Activated T-cell treated with anti-CD3 and anti-CD28 coated beads, Interleukin-2, amount 50 U/mL, for 4 hours (primary cell): ENCODE measurements around the gene SFTPA2. TPM values are rescaled to one million over a fixed set of nuclear protein-coding genes. Genes with fewer than 3 reads are reported as not detected.
"Not testable (repeated sequence)": the region's sequence is repeated elsewhere in the genome, so short reads cannot be mapped to it uniquely, and the experiment has no call there.

ENCODE experiments used
- ATAC-seq, 2 donors: fragments of 200-7000 bp; cut with Tn5 transposase; one replicate each; pipeline ENCODE4 v1.10.0; 2021
- DNase-seq: peaks from one replicate; pipeline ENCODE4 v3.0.0-alpha.2; 2020
- H3K27me3 Mint-ChIP-seq: one replicate; pipeline ENCODE4 v1.8.0; 2021; ENCODE audit warnings: low read depth, mixed read lengths
- H3K36me3 Mint-ChIP-seq: one replicate; pipeline ENCODE4 v1.8.0; 2022; ENCODE audit warnings: mixed read lengths; ENCODE audit not compliant: insufficient read depth
- H3K4me1 Mint-ChIP-seq: one replicate; pipeline ENCODE4 v1.8.0; 2021; ENCODE audit warnings: low read depth, mixed read lengths
- H3K4me3 Mint-ChIP-seq: one replicate; pipeline ENCODE4 v1.8.0; 2021; ENCODE audit warnings: mild to moderate bottlenecking, moderate library complexity, mixed read lengths
- H3K9me3 Mint-ChIP-seq: one replicate; pipeline ENCODE4 v1.8.0; 2021; ENCODE audit warnings: mixed read lengths
- total RNA-seq, 3 donors: library from RNA; stranded (reverse); gene quantifications; one replicate each; pipeline ENCODE4 v1.2.1, GENCODE V29; 2021

The SFTPA2 gene
- total RNA-seq, 3 donors from 2014 or later: 2.7 to 3.8 (median 2.9) TPM

DNA sequence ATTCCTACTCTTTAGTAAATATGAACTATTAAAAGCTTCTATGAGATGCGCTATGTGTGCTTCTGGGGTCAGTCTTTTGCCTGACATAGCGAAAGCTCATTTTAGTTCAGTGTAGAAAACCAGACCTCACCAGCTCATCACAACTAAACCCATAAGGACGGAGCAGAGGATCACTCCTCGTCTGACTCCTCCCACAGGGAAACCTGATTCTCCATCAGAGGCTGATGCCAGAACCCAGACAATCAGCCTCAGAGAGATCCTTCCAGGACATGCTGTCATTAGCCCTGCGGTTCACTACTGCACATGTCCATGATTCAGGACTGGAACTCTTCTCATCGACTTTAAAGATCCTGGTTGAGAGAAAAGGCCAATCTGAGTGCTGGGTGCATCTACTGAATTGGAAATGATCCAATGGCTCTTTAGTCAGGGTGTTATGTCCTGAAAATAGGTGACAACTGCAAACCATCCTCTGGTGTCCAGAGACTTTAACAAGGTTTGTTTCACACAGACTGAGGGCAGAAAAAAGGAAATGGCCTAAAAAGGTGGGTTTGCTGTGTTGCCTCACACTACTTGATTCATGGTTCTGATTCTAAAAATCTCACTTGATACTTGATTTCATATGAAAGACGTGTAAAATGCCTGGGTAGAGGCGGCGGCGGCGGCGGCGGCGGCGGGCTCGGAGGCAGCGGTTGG is 48.2 kb downstream of the SFTPA2 start, which contains the start of gene EIF5AL1:
TSS of gene EIF5AL1 (plus strand) at position 643 of the 693 bp plus-strand sequence. CDS start 117 bp downstream, outside the sequence.
- DNase-seq, H3K36me3 Mint-ChIP-seq, H3K4me3 Mint-ChIP-seq, H3K9me3 Mint-ChIP-seq, H3K4me1 Mint-ChIP-seq, H3K27me3 Mint-ChIP-seq, ATAC-seq: not testable (repeated sequence)

DNA sequence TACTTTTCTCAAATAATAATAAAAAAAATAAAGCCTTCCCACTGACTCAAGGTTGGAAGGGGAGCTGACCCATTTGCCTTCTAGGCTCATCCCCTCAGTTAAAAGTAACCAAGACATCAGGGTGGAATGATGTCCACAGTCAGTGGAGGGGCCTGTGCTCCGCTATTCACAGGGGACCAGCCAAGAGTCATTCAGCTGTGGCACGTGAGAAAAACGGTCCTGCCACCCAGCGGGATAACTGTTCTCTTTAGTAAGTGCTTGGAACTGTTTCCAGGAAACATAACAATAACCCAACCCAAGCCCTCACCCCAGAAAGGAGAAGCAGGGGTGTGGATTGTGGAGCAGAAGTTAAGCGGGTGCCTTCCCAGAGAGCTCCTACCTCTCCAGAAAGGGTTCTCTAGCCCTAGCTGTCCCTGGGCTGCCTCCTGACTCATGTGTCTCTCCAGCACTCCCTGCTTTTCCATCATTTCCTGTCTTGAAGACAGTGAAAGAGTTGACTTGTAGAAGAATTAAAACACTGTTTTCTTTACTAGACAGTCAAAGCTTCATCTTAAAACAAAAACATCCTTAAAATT is 50.2 kb downstream of the SFTPA2 start:
- not testable (repeated sequence) for H3K4me1 Mint-ChIP-seq, H3K4me3 Mint-ChIP-seq, H3K36me3 Mint-ChIP-seq, H3K9me3 Mint-ChIP-seq, DNase-seq, ATAC-seq, H3K27me3 Mint-ChIP-seq

DNA sequence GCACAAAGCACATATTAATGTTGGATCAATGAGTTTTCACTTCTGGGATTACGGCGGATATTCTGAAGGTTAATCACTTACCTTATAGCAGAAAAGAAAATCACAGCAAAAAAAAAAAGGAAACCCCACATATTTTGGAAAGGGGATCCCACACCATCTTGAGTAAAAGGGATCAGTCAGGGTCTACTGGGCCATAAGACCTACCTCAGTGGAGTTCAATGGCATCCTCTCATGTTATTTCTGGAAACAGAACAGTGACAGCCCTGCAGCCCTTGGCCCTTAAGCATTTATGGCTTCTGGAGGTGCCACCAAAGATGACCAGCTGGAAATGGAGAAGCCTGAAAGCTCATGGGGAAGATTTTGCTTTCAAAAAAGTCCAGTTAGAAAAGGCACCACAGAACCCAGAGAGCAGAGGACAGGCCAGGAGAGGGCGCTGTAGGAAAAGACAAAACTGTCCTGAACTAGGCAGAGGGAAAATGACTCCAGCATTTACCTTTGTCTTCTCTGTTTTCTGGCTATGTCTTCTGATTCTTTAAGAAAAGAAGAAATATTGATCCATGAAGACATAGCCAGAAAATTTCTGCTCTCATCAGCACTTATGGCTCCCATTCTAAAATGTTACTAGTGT is 50.8 kb downstream of the SFTPA2 start:
- H3K36me3 Mint-ChIP-seq, DNase-seq, H3K4me3 Mint-ChIP-seq, H3K9me3 Mint-ChIP-seq, H3K27me3 Mint-ChIP-seq, H3K4me1 Mint-ChIP-seq, ATAC-seq: not testable (repeated sequence)

DNA sequence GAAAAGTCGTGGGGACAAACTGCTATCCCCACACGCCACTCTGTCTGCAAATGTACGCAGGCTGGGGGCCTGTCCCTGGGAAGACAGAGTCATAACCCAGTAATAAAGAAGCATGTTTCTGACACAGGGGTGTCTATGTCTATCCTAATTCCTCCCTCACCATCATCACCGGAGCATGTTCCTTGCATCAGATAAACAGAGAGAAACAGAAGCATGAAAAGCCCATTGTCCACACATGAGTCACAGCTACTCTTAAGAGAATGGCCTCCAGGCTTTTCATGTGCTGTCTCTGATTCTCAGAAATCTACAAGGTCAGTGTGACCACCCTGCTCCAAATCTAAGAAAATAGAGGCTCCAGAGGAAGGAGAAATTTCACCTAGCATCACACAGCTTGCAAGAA is 52.0 kb downstream of the SFTPA2 start:
- ATAC-seq, H3K9me3 Mint-ChIP-seq, H3K4me1 Mint-ChIP-seq, H3K4me3 Mint-ChIP-seq, DNase-seq, H3K36me3 Mint-ChIP-seq, H3K27me3 Mint-ChIP-seq: not testable (repeated sequence)

DNA sequence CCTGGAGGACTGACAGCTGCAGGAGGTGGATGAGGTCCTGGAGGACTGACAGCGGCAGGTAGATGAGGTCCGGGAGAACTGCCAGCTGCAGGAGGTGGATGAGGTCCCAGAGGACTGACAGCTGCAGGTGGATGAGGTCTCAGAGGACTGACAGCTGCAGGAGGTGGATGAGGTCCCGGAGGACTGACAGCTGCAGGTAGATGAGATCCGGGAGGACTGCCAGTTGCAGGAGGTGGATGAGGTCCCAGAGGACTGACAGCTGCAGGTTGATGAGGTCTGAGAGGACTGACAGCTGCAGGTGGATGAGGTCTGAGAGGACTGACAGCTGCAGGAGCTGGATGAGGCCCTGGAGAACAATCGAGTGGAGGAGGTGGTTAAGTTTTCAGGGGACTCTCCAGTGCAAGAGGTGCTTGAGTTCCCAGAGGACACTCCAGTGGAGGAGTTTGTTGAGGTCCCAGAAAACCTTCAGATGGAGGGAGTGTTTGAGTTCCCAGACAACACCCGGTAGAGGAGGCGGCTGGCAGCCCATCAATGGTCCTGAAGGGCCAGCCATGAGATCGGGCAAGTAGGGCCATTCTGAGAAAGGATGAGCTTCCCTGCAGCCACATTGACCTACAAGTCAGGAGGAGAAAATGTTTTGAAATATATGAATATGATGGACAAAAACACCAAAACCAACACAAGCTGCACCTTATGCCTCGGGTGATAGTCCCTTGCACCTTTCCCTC is 52.6 kb downstream of the SFTPA2 start:
- ATAC-seq (no peak), DNase-seq (no peak)
- H3K4me1 Mint-ChIP-seq: no peaks in the 10 kb centered on the region
- no peaks in the 10 kb centered on the region for H3K36me3 Mint-ChIP-seq
- no peak overlapping the region for H3K4me3 Mint-ChIP-seq
- H3K9me3 Mint-ChIP-seq: no peaks in the 10 kb centered on the region
- H3K27me3 Mint-ChIP-seq: peaks cover 9% of the 10 kb centered on the region

Other genes with a start within 250 kb of the SFTPA2 start
- gene PPIF, start 212.9 kb downstream of the SFTPA2 start, total RNA-seq: 100 to 1,000 TPM; 199 to 232 (median 203) TPM
- gene ZCCHC24, start 114.8 kb downstream of the SFTPA2 start, total RNA-seq: under 1 TPM; 0.26 to 0.92 (median 0.63) TPM
- gene EIF5AL1, start 47.9 kb downstream of the SFTPA2 start, total RNA-seq: 1 to 10 TPM in 1 of 3 donors, under 1 TPM in 2; 0.46 to 2.2 (median 0.49) TPM
- gene SFTPA1, start 50.5 kb upstream of the SFTPA2 start, total RNA-seq: 1 to 10 TPM; 3.1 to 3.5 (median 3.1) TPM
- gene NUTM2B, start 142.8 kb upstream of the SFTPA2 start, total RNA-seq: under 1 TPM; 0.30 to 0.53 (median 0.33) TPM